ENCODE results near the gene SREBF2.
A peak's percentile ranks its signal among the peaks of the same experiment; 100 is the strongest.
"Not testable (repeated sequence)": the region's sequence is repeated elsewhere in the genome, so short reads cannot be mapped to it uniquely, and the experiment has no call there.

SREBF2 gene

GRCh38 chr22:41821471-41822316 is 11.2 kb upstream of the SREBF2 start:
- DNase-seq (ENCODE audit: low spot score) = no peak

GRCh38 chr22:41822317-41823057 is 10.4 kb upstream of the SREBF2 start:
- peak; percentile 92 for DNase-seq (ENCODE audit: low spot score)

GRCh38 chr22:41823797-41824196 is 9.1 kb upstream of the SREBF2 start:
- DNase-seq (ENCODE audit: low spot score) = no peak

- DNase-seq (ENCODE audit: low spot score) = no peak
Measured at GRCh38 chr22:41825376-41825775, 7.5 kb upstream of the SREBF2 start.

GRCh38 chr22:41826021-41826420 is 6.9 kb upstream of the SREBF2 start:
- no peak for DNase-seq (ENCODE audit: low spot score)

- DNase-seq (ENCODE audit: low spot score) = no peak
Measured at GRCh38 chr22:41826430-41827383, 6.2 kb upstream of the SREBF2 start.

GRCh38 chr22:41827671-41828070 is 5.2 kb upstream of the SREBF2 start:
- DNase-seq (ENCODE audit: low spot score) = no peak

- DNase-seq (ENCODE audit: low spot score) = no peak
Measured at GRCh38 chr22:41828516-41828915, 4.4 kb upstream of the SREBF2 start.

- DNase-seq (ENCODE audit: low spot score) = no peak
Measured at GRCh38 chr22:41830174-41830573, 2.7 kb upstream of the SREBF2 start.

- no peak for DNase-seq (ENCODE audit: low spot score)
Measured at GRCh38 chr22:41831383-41831782, 1.5 kb upstream of the SREBF2 start.

GRCh38 chr22:41831828-41832552 is 915 bp upstream of the SREBF2 start:
- no peak for DNase-seq (ENCODE audit: low spot score)

- peak; percentile 37 for DNase-seq (ENCODE audit: low spot score)
Measured at GRCh38 chr22:41833369-41834004, 582 bp downstream of the SREBF2 start.

GRCh38 chr22:41834005-41834944 is 1.4 kb downstream of the SREBF2 start:
- DNase-seq (ENCODE audit: low spot score) = no peak

- not testable (repeated sequence) for DNase-seq (ENCODE audit: low spot score)
Measured at GRCh38 chr22:41835462-41835861, 2.6 kb downstream of the SREBF2 start.

GRCh38 chr22:41836551-41836950 is 3.6 kb downstream of the SREBF2 start:
- no peak for DNase-seq (ENCODE audit: low spot score)

- no peak for DNase-seq (ENCODE audit: low spot score)
Measured at GRCh38 chr22:41838842-41839618, 6.1 kb downstream of the SREBF2 start.

GRCh38 chr22:41840216-41840615 is 7.3 kb downstream of the SREBF2 start:
- no peak for DNase-seq (ENCODE audit: low spot score)

GRCh38 chr22:41841085-41841712 is 8.3 kb downstream of the SREBF2 start:
- no peak for DNase-seq (ENCODE audit: low spot score)
